MM.1S (cell line): Measurements from ENCODE around the gene GIPC3.

ENCODE experiments used
- DNase-seq: peaks from one replicate; pipeline ENCODE4 v3.0.0-alpha.2; 2015
- H2AFZ ChIP-seq: fragments of 300-600 bp; sonication (generic); 2 replicates; pipeline ENCODE4 v1.6.0; 2016; ENCODE audit warnings: antibody characterized with exemption, low read length
- H3F3A ChIP-seq: fragments of 300-600 bp; sonication (generic); 2 replicates; pipeline ENCODE4 v1.6.1; 2016; ENCODE audit warnings: mild to moderate bottlenecking, antibody characterized with exemption, low read length, moderate library complexity, mixed read lengths; ENCODE audit not compliant: insufficient read depth
- H3K27ac ChIP-seq: fragments of 300-600 bp; sonication (generic); 2 replicates; pipeline ENCODE4 v1.5.1; 2016; ENCODE audit warnings: mild to moderate bottlenecking, low read length
- H3K27me3 ChIP-seq: fragments of 300-600 bp; sonication (generic); replicated peaks from 2 replicates; pipeline ENCODE4 v1.6.0; 2016; ENCODE audit warnings: low read length; ENCODE audit not compliant: insufficient read depth
- H3K36me3 ChIP-seq: fragments of 300-600 bp; sonication (generic); replicated peaks from 2 replicates; pipeline ENCODE4 v1.6.1; 2016; ENCODE audit warnings: mild to moderate bottlenecking, low read length, mixed read lengths; ENCODE audit not compliant: insufficient read depth
- H3K4me1 ChIP-seq: fragments of 300-600 bp; sonication (generic); 2 replicates; pipeline ENCODE4 v1.6.1; 2016; ENCODE audit warnings: low read length, mixed read lengths
- H3K4me2 ChIP-seq: fragments of 300-600 bp; sonication (generic); 2 replicates; pipeline ENCODE4 v1.6.0; 2016; ENCODE audit warnings: low read depth, low read length
- H3K4me3 ChIP-seq: fragments of 300-600 bp; sonication (generic); 2 replicates; pipeline ENCODE4 v1.5.1; 2016; ENCODE audit warnings: low read length, mixed read lengths
- H3K79me2 ChIP-seq: fragments of 300-600 bp; sonication (generic); 2 replicates; pipeline ENCODE4 v1.6.1; 2016; ENCODE audit warnings: mixed run types, low read length, mixed read lengths
- H3K9ac ChIP-seq: fragments of 300-600 bp; sonication (generic); 2 replicates; pipeline ENCODE4 v1.6.1; 2016; ENCODE audit warnings: low read length, mixed read lengths
- H3K9me2 ChIP-seq: fragments of 300-600 bp; sonication (generic); replicated peaks from 2 replicates; pipeline ENCODE4 v1.6.1; 2016; ENCODE audit warnings: mild to moderate bottlenecking, low read length, mixed read lengths; ENCODE audit not compliant: insufficient read depth
- H3K9me3 ChIP-seq: fragments of 300-600 bp; sonication (generic); replicated peaks from 2 replicates; pipeline ENCODE4 v1.6.1; 2016; ENCODE audit warnings: mild to moderate bottlenecking, low read length, mixed read lengths; ENCODE audit not compliant: insufficient read depth
- H4K20me1 ChIP-seq: fragments of 300-600 bp; sonication (generic); 2 replicates; pipeline ENCODE4 v1.6.1; 2016; ENCODE audit warnings: mild to moderate bottlenecking, low read length, moderate library complexity, mixed read lengths; ENCODE audit not compliant: insufficient read depth
- CTCF ChIP-seq: fragments of 300-600 bp; sonication (generic); IDR thresholded peaks from 2 replicates; pipeline ENCODE4 v1.5.1; 2016; ENCODE audit warnings: antibody characterized with exemption, low read length, mixed read lengths
- EZH2 ChIP-seq: fragments of 300-600 bp; sonication (generic); optimal IDR thresholded peaks from 2 replicates; pipeline ENCODE3; 2017; ENCODE audit warnings: low read depth, mild to moderate bottlenecking, antibody characterized with exemption, low read length, mixed read lengths
- EZH2phosphoT487 ChIP-seq: fragments of 300-600 bp; sonication (generic); IDR thresholded peaks from 2 replicates; pipeline ENCODE4 v1.6.1; 2018; ENCODE audit warnings: antibody characterized with exemption, low read length

GIPC3 gene

DNA sequence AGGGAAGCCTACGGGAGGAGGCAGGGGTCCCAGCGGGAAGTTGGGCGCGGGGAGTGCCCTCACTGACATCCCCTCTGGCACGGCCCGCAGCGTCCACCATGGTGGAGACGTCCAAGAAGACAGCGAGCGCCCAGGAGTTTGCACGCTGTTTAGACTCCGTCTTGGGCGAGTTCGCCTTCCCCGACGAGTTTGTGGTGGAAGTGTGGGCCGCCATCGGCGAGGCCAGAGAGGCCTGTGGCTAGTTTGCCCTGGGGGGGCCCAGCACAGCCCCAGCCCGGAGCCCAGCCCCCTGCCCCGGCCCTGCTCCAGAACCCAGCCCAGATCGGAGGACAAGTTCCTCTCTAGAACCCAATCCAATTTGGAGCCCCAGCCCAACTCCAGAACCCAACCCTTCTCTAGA lies 4.7 kb downstream of the GIPC3 start:
- Histone ChIP-seq H4K20me1 (no peaks in the 10 kb centered on the region), H3K9me3 (no peaks in the 10 kb centered on the region), H3K36me3 (no peaks in the 10 kb centered on the region), H3K4me2 (no peak overlapping the region), H2AFZ (no peak overlapping the region), H3F3A (no peaks in the 10 kb centered on the region), H3K27ac (no peak overlapping the region), H3K4me1 (no peaks in the 10 kb centered on the region), H3K79me2 (no peaks in the 10 kb centered on the region), H3K9ac (no peak overlapping the region), H3K9me2 (no peaks in the 10 kb centered on the region), H3K27me3 (peaks cover 90% of the 10 kb centered on the region), H3K4me3 (no peak overlapping the region)
- no peak for DNase-seq
- TF ChIP-seq EZH2 (no peak), CTCF (no peak)

GRCh38 chr19:3590991-3591659 lies 5.8 kb downstream of the GIPC3 start:
- no peak overlapping the region for H3K4me3 ChIP-seq
- H3K79me2 ChIP-seq = no peaks in the 10 kb centered on the region
- no peak for DNase-seq
- TF ChIP-seq EZH2phosphoT487 (no peak), EZH2 (no peak), CTCF (no peak)
- H3K9me3 ChIP-seq = no peaks in the 10 kb centered on the region
- no peaks in the 10 kb centered on the region for H3K9me2 ChIP-seq
- no peak overlapping the region for H3K27ac ChIP-seq
- H3K36me3 ChIP-seq = no peaks in the 10 kb centered on the region
- no peak overlapping the region for H3K9ac ChIP-seq
- H3K4me2 ChIP-seq = no peak overlapping the region
- H3K27me3 ChIP-seq = peaks cover 90% of the 10 kb centered on the region
- H4K20me1 ChIP-seq = no peaks in the 10 kb centered on the region
- no peak overlapping the region for H2AFZ ChIP-seq
- H3F3A ChIP-seq = no peaks in the 10 kb centered on the region
- H3K4me1 ChIP-seq = no peaks in the 10 kb centered on the region

DNA sequence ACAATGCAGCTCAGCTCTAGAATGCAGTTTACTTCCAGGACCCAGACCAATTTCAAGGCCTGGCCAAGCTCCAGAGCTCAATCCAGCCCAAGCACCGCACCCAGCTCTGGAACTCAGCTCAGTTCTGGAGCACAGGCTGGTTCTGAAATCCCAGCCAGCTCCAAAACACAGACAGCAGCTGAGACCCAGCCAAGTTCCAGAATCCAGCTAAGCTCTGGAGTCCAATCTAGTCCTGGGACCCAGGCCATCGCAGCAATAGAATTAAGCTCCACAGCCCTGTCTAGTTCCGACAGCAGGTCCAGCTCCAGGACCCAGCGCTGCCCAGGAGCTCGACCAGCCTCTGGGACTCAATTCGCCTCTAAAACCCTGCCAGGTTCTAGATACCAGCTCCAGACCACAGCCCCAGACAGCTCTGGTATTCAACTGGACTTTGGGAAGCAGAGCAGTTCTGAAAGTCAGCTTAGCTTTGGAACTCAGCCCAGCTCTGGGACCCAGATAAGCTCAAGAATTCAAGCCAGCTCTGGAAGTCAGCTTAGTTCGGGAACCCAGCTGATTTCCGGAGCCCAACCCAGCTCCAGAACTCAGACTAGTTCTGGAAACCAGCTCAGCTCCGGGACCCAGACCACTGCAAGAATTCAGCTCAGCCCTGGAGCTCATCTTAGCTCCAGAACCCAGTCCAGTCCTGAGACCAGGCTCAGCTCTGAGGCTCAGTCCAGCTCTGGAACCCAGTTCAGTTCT lies 6.8 kb downstream of the GIPC3 start:
- Histone ChIP-seq H3F3A (no peaks in the 10 kb centered on the region), H3K27me3 (peaks cover 86% of the 10 kb centered on the region), H3K27ac (no peak overlapping the region), H4K20me1 (no peaks in the 10 kb centered on the region), H3K79me2 (no peaks in the 10 kb centered on the region), H3K4me2 (no peak overlapping the region), H3K4me3 (no peak overlapping the region), H2AFZ (no peak overlapping the region), H3K4me1 (no peaks in the 10 kb centered on the region), H3K36me3 (no peaks in the 10 kb centered on the region), H3K9me2 (no peaks in the 10 kb centered on the region), H3K9ac (no peak overlapping the region), H3K9me3 (no peaks in the 10 kb centered on the region)
- no peak for TF ChIP-seq CTCF
- no peak for TF ChIP-seq EZH2
- TF ChIP-seq EZH2phosphoT487 = no peak
- no peak for DNase-seq
